Measurements from ENCODE around the gene GAS2L2. TPM values are rescaled to one million over a fixed set of nuclear protein-coding genes. Genes with fewer than 3 reads are reported as not detected.
A peak's percentile ranks its signal among the peaks of the same experiment; 100 is the strongest.

Gene GAS2L2
- total and polyA plus RNA-seq, 12 donors, result 0.03 to 0.89 (median 0.14) TPM; not detected in 4

DNA sequence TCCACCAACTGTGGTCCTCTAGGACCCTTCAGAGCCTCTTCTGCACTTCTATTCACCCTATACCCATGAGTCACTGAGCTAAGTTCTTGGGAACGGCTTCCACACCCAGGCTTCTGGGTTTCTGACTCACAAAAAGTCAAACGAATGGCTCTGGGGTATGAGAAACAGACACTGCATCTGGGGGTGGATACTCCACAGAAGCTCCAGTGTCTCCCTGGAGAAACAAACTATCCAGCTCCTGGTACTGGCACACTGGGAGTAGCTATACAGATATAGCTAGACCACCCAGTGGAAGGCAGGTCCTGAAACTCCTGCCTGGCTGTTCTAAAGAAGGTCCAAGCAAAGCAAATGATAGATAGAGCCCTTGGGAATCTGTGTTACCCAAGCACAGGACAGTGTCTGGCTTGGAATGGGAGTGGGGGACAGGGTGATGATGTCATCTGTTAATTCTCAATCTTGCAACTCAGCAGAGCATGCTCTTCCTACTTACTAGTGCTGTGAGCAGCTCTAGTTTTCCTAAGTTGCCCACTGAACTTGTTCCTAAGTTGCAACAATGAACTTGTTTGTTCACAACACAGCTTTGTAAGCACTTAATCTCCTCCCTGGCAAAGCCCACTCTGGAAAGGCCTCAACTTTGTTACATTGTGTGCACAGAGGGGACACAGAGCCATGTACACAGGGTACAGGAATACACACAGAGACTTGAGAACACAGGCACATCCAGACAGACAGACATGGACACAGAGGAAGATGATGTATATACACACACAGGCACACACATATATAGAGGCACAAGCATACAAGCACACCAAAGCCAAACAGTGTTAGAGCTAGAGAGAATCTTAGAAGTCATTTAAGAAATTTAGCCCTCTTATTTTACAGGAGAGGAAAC is 35.7 kb upstream of the GAS2L2 start:
- intact Hi-C loops (cut with DNase I), result no loop called here

DNA sequence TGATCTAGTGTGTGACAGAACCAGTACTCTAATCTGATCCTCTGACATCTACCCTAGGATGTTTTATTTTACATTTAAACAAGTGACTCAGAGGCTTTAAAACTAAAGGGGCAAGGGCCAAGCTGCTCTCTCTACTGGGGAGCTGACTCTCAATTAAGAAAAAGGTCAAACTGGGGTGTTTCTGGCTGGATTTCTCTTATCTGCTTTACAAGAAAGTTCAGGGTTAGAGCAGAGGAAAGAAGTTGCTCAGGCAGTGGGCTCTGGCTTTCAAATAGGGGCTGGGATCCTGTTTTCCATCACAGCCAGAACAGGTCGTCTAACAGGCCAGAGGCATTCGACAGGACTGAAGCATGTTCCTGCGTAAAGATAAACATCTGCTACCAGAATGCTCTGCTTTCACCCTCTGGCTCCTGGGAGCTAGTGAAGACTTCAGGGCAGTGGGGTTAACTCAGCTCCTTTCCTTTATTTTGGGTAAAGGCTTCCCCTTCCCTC is 33.9 kb upstream of the GAS2L2 start:
- no peaks in the 10 kb centered on the region for H3K36me3 ChIP-seq
- H3K27me3 ChIP-seq, result no peaks in the 10 kb centered on the region
- intact Hi-C loops (cut with DNase I), result no loop called here
- ATAC-seq (no peak), DNase-seq (no peak)
- WGBS, 2 donors, result 29 to 38% methylated on average over 3 of the region's 3 CpGs
- peaks cover 0 to 4% (median 0%) of the 10 kb centered on the region in 11 donors for H3K9me3 ChIP-seq
- peaks cover 9 to 33% (median 13%) of the 10 kb centered on the region in 9 donors for H3K4me1 ChIP-seq
- TF ChIP-seq, protein P1, sequence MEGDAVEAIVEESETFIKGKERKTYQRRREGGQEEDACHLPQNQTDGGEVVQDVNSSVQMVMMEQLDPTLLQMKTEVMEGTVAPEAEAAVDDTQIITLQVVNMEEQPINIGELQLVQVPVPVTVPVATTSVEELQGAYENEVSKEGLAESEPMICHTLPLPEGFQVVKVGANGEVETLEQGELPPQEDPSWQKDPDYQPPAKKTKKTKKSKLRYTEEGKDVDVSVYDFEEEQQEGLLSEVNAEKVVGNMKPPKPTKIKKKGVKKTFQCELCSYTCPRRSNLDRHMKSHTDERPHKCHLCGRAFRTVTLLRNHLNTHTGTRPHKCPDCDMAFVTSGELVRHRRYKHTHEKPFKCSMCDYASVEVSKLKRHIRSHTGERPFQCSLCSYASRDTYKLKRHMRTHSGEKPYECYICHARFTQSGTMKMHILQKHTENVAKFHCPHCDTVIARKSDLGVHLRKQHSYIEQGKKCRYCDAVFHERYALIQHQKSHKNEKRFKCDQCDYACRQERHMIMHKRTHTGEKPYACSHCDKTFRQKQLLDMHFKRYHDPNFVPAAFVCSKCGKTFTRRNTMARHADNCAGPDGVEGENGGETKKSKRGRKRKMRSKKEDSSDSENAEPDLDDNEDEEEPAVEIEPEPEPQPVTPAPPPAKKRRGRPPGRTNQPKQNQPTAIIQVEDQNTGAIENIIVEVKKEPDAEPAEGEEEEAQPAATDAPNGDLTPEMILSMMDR (IDR thresholded peaks at IDR 0.05), result no peak
- H3K27ac ChIP-seq, result no peak overlapping the region
- H3K4me3 ChIP-seq, result no peak overlapping the region

More for the DNA sequence above, 35.7 kb upstream of the GAS2L2 start:
- Histone ChIP-seq H3K36me3 (no peaks in the 10 kb centered on the region), H3K27ac (no peak overlapping the region), H3K27me3 (peaks cover 0 to 13% (median 0%) of the 10 kb centered on the region in 7 donors), H3K4me1 (peaks cover 3 to 23% (median 5%) of the 10 kb centered on the region in 9 donors), H3K9me3 (peaks cover 0 to 10% (median 0%) of the 10 kb centered on the region in 11 donors), H3K4me3 (no peak overlapping the region)
- no peak for DNase-seq
- peak in 3 of 8 donors; percentile 7 to 70 (median 23) for ATAC-seq
- TF ChIP-seq, protein P1 (IDR thresholded peaks at IDR 0.05), result no peak
- 60 to 65% methylated on average over 2 of the region's 2 CpGs for WGBS, 2 donors

DNA sequence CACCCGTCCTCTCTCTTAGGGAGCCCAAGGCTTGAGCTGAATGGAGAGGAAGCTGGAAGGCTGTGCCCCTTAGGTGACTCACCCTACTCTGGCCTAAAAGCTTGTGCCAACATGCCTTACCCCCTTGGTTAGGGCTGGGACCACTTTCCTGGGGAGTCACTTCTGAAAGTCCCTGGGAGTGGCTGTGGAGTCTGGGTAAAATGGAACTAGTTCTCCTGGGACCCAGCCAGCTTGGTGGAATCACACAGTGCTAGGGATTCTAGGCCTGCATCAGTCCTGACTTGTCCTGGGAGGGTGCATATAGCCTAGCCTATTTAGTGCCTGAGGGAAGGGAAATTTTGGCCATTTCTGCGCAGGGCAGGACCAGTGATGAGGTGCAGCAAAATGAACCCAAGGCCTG is 31.9 kb upstream of the GAS2L2 start:
- 94 to 97% methylated on average over 2 of the region's 2 CpGs for WGBS, 2 donors
- Histone ChIP-seq H3K4me3 (no peak overlapping the region), H3K27ac (no peak overlapping the region), H3K4me1 (peaks cover 9 to 33% (median 13%) of the 10 kb centered on the region in 9 donors), H3K9me3 (no peaks in the 10 kb centered on the region), H3K27me3 (peaks cover 0 to 3% (median 0%) of the 10 kb centered on the region in 7 donors), H3K36me3 (no peaks in the 10 kb centered on the region)
- intact Hi-C loops (cut with DNase I), result no loop called here
- DNase-seq (no peak), ATAC-seq (no peak)
- TF ChIP-seq, protein P1 (IDR thresholded peaks at IDR 0.05), result no peak

DNA sequence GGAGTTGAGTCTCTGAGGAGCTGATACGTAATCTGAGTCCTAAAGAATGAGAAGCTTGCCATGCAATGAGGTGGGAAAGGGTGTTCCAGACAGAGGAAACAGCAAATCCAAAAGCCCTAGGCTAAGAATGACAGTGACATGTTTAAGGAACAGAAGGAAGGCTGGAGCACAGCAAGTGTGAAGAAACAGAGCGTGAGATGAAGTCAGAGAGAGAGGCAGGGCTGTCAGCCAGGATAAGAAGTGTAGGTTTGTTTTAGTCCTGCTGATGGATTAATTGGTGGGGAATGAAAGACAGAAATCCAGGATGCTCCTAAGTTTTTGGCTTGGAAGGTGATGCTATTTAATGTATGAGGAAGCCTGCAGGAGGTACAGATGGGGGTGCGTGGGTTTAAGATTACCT is 27.9 kb upstream of the GAS2L2 start:
- TF ChIP-seq, protein P1 (IDR thresholded peaks at IDR 0.05), result no peak
- H3K4me1 ChIP-seq, result peaks cover 9 to 32% (median 16%) of the 10 kb centered on the region in 9 donors
- ATAC-seq (no peak), DNase-seq (no peak)
- intact Hi-C loops (cut with DNase I), result no loop called here
- H3K27ac ChIP-seq, result no peak overlapping the region
- H3K4me3 ChIP-seq, result no peak overlapping the region
- H3K36me3 ChIP-seq, result no peaks in the 10 kb centered on the region
- WGBS, 2 donors, result 75 to 77% methylated on average over 3 of the region's 3 CpGs
- H3K9me3 ChIP-seq, result no peaks in the 10 kb centered on the region
- peaks cover 0 to 3% (median 0%) of the 10 kb centered on the region in 7 donors for H3K27me3 ChIP-seq
